ENCODE measurements around the gene CRELD2.

Gene CRELD2

DNA sequence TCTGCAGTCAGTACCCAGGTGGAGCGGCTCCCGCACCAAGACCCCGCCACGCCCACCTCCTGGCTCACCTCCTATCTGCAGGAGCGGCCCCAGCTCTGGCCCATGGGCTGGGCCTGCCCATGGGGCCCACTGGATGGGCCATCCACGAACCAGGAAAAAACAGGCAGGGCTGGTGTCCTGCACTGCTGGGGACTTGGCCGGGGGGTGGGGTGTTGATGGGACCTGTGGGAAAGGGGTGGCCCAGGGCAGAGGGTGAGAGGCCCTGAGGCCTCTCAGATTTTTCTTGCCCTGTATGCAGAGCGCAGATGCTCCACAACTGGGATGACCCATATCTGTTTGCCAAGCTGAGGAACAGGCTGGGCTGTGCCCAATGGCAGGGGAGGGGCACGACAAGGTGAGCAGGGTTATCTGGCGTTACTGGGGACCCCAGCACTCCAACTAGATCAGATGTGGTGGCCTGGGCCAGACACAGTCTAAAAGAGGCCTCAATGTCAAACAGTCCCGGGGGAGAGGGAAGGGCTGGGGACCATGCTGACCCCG, 39.5 kb downstream of the CRELD2 start:
- DNase-seq (no peak), ATAC-seq (no peak)

DNA sequence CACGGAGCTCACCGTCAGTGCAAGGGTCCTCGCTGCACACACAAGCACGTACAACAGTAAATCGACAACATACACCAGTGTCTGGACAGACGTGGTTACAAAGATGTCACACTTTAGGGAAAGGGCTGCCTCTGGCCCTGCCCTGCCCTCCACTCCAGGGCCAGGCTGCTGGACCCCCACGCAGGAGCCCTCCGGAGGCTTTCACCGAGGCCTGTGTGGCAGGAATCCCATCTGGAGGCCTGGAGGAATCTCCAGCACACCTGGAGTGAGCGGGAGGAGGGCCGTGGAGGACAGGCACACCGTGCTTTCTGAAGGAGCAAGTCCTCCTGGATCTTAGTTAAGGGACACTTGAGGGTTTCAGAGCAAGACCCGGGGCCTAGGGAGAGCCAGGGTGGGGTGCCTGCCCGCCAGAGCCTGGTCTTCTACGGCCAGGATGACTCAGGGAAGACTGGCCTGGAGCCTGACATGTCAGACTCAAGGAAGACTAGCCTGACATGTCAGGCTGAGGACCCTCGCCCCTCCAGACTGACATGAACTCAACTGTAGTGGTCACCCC, 40.0 kb downstream of the CRELD2 start:
- ATAC-seq, result no peak

DNA sequence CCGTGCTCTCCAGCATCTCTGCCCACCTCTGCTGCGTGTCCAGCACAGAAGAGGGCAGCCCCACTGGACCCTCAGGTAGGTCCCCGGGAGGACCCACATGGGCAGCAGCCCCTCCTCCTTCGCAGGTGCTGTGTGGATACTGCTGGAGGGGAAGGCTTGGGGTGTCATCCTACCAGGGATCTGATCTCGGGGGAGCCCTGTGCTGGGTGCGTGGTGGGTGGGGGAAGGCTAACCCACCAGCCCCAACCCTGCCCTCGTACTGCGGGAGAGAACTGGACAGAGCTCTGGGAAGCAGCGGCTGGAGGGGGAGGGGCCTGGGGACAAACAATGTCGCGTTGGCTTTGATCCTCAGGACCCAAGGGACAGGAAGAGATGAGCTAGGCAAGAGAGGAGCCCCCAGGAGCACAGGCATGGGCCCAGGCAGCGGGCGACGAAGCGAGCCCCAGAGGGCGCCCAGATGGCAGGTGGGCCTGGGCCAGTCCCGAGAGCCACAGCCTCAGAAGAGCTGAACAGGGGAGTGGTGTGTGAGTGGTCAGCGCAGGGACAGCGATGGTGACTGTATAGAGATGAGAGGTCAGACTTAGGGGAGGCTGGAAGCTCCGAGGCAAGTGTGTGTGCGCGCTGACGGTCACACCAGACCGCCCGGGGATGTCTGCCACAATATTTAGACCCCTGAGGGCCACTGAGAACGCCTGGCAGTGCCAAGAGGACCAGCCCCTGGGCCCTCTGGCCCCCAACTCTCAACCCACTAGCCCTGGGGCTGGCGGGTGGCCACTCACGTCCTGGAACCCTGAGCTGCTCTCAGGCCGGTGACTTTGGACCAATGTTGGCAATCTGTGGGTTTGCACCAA, 40.7 kb downstream of the CRELD2 start:
- no peak for DNase-seq
- ATAC-seq, result no peak

More for the DNA sequence above, 40.0 kb downstream of the CRELD2 start:
- DNase-seq, result no peak

DNA sequence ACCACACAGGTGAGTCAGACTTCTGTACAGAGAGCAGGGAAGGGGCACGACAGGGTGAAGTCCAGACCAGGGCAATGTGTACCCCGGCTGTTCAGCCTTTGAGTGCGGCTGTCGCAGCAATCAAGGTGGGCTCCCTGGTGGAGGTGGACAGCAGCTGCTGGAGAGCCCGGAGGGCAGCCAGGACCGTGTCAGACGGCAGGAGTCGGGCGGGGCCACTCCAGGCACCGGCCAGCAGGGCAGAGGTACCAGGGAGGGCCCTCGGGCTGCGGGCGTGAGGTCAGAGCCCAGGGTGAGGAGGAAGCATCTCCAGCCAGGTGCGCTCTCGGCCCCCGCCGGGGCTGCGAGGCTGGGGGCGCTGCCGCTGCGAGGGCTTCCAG, 41.3 kb downstream of the CRELD2 start:
- ATAC-seq (no peak), DNase-seq (peak; percentile 60)

DNA sequence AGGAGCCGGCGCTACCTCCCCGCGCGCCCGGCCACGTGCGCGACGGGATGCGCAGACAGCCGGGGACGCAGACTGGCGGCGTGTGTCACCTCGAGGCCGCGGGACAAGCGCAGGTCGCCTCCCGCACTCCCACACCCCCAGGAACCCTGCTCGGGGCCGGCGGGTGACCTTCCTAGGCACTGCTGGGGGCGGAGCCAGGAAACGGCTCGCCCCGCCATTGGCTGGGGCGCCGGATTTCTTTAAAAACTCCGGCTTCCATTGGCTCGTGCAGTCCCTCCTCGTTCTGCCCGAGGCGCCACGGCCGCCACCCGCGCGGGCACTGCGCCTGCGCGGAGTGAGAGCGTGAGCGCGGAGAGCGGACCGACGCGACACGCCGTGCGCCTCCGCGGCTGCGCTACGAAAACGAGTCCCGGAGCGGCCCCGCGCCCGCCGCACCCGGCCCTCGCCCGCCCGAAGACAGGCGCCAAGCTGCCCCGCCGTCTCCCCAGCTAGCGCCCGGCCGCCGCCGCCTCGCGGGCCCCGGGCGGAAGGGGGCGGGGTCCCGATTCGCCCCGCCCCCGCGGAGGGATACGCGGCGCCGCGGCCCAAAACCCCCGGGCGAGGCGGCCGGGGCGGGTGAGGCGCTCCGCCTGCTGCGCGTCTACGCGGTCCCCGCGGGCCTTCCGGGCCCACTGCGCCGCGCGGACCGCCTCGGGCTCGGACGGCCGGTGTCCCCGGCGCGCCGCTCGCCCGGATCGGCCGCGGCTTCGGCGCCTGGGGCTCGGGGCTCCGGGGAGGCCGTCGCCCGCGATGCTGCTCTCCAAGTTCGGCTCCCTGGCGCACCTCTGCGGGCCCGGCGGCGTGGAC, 41.9 kb downstream of the CRELD2 start, which contains the start of gene PIM3:
TSS of gene PIM3 (plus strand) at position 614 of the 846 bp plus-strand sequence. CDS start at position 790, 176 bp downstream.
- peak; percentile 78 for ATAC-seq
- DNase-seq, result peak; percentile 94

DNA sequence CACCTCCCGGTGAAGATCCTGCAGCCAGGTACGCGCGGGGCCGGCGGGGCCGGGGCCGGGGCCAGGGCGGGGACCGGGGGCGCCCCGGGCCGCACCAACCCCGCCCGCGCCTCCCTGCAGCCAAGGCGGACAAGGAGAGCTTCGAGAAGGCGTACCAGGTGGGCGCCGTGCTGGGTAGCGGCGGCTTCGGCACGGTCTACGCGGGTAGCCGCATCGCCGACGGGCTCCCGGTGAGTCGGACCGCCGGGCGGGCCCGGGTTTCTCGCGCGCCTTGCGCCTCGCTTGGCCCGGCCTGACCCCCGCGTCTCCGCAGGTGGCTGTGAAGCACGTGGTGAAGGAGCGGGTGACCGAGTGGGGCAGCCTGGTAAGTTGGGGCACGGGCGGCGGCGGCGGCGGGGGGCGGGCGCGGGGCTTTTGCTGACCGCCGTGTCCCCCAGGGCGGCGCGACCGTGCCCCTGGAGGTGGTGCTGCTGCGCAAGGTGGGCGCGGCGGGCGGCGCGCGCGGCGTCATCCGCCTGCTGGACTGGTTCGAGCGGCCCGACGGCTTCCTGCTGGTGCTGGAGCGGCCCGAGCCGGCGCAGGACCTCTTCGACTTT, 42.7 kb downstream of the CRELD2 start:
- ATAC-seq (no peak), DNase-seq (peak; percentile 58)

DNA sequence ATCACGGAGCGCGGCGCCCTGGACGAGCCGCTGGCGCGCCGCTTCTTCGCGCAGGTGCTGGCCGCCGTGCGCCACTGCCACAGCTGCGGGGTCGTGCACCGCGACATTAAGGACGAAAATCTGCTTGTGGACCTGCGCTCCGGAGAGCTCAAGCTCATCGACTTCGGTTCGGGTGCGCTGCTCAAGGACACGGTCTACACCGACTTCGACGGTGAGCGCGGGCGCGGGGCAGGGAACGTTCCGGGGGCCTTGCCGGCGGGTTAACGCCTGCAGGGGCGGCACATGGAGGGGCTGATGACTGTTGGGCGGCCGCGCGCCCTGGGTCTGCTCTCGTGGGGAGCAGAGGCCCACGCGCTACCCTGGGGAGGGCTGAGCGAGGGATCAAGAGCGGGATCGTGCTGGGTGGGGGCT, 43.2 kb downstream of the CRELD2 start:
- ATAC-seq, result no peak

DNA sequence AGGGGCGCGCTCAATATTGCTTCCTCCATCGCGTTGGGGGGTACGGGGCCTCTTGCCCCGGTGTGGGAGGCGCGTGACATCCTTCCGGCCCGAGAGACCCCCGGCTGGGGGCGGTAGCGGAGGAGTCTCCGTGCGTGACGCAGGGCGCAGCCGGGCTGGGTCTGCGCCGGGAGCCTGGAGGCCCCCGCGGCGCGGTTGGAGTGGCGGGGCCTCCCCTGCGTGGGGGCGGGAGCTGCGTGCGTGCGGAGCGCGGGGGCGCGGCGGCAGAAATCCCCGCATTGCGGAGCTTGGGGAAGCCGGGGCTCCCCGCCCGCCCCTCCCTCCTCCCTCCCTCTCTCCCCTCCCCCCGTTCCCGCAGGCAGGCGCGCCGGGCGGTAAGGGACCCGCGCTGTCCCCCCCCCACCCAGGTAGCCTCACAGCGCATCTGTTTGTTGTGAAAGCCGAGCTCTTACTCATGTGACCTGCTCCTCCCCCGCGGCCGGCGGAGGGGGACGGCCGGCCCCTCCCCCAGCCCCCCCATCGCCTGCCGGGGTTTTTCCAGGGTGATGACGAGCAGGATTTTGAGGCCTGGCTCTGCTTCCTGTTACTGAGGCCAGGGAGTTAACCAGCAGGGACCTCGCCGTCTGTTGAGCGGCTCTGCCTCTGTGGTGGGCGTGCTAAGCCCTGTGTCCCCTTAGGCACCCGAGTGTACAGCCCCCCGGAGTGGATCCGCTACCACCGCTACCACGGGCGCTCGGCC, 43.7 kb downstream of the CRELD2 start:
- peak; percentile 91 for DNase-seq
- peak; percentile 13 for ATAC-seq

More for the DNA sequence above, 43.2 kb downstream of the CRELD2 start:
- no peak for DNase-seq

DNA sequence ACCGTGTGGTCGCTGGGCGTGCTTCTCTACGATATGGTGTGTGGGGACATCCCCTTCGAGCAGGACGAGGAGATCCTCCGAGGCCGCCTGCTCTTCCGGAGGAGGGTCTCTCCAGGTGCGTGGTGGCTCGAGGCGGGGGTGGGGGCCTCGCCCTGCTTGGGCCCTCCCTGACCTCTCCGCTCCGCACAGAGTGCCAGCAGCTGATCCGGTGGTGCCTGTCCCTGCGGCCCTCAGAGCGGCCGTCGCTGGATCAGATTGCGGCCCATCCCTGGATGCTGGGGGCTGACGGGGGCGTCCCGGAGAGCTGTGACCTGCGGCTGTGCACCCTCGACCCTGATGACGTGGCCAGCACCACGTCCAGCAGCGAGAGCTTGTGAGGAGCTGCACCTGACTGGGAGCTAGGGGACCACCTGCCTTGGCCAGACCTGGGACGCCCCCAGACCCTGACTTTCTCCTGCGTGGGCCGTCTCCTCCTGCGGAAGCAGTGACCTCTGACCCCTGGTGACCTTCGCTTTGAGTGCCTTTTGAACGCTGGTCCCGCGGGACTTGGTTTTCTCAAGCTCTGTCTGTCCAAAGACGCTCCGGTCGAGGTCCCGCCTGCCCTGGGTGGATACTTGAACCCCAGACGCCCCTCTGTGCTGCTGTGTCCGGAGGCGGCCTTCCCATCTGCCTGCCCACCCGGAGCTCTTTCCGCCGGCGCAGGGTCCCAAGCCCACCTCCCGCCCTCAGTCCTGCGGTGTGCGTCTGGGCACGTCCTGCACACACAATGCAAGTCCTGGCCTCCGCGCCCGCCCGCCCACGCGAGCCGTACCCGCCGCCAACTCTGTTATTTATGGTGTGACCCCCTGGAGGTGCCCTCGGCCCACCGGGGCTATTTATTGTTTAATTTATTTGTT, 44.6 kb downstream of the CRELD2 start:
- no peak for ATAC-seq

DNA sequence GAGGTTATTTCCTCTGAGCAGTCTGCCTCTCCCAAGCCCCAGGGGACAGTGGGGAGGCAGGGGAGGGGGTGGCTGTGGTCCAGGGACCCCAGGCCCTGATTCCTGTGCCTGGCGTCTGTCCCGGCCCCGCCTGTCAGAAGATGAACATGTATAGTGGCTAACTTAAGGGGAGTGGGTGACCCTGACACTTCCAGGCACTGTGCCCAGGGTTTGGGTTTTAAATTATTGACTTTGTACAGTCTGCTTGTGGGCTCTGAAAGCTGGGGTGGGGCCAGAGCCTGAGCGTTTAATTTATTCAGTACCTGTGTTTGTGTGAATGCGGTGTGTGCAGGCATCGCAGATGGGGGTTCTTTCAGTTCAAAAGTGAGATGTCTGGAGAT, 45.2 kb downstream of the CRELD2 start:
- DNase-seq (no peak), ATAC-seq (no peak)

More for the DNA sequence above, 44.6 kb downstream of the CRELD2 start:
- DNase-seq, result no peak

DNA sequence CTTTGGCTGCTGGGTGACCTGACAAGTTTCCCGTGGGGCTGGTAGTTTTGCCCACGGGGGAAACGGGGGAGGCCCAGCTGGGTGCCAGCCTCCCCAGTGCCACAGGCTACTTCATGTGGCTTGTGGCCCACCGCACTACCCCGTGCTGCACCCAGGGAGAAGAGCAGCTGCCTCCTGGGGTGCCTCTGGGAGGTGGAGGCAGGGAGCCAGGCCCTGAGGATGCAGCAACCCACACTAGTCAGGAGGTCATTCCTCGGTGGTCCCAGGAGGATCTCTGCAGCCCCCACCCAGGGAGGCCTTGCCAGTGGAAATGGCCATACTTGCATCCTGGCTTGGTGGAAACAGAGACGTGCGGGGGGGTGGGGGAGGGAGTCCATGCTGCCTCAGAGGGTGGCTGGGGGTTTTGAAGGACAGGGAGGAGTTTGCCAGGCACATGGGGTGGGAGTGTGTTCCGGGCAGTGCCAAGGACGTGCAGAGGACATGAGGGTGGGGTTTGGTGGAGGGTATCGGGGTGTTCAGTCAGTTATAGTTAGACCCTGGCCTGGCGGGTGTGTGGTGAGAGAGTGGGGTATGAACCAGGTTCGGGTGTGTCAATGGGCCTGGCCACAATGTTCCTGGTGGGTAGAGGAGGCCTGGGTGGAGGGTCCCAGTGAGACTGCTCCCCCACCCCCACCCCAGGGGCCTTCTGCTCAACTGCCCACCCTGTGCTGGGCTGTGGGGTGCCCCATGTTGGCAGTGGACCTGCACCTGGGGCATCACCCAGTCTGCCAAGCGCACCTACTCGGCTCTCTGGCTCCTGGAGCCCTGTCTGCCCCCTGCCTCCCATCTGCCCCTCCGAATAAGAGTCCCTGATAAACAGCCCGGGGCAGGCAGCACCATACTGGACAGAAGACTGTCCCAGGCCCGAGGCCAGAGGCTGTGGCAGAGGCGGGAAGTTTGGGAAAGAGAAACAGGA, 46.0 kb downstream of the CRELD2 start:
- peak; percentile 39 for DNase-seq

DNA sequence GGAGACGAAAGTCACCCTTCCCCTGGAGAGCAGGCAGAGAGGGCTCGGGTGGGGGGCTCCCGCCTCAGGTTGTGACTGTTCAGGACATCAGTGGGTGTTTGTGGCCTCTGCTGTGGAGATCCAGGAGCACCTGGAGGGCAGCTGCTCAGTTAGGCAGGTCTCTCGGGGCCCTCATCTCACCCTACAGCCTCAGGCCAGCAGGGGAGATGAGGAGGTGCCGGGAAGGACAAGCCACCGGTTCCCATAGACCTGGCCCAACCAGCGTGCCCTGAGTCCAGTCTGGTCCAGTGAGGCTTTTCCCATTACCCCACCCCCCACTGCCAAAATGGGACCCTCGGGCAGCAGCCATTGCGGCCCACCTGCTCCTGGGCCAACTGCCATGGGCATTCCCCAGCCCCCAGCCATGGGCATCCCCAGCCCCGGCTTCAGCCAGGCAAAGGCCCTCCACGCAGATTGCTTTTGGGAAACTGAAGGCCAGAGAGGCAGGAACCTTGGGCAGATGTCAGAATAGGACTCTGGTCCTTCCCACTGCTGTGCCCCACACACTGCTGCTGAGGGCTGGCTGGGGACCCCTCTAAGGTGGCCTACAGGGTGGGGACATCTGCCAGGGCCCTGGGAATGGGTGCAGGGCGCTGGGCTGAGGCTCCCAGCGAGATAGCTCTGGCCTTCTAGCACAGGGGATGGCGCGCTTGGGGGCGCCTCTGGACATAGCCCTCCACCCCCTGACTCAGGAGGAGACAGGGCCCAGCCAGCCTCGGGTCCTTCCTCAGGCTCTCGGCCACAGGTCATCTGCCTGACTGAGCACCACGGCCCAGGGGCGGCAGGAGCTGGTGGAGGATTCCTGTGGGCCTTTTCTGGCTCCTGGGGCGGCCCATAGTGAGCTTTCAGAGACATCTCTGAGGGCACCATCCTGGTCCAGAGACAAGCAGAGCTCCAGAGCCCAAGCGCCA, 46.9 kb downstream of the CRELD2 start:
- no peak for ATAC-seq
- DNase-seq, result peak; percentile 27

More for the DNA sequence above, 46.0 kb downstream of the CRELD2 start:
- ATAC-seq, result no peak

DNA sequence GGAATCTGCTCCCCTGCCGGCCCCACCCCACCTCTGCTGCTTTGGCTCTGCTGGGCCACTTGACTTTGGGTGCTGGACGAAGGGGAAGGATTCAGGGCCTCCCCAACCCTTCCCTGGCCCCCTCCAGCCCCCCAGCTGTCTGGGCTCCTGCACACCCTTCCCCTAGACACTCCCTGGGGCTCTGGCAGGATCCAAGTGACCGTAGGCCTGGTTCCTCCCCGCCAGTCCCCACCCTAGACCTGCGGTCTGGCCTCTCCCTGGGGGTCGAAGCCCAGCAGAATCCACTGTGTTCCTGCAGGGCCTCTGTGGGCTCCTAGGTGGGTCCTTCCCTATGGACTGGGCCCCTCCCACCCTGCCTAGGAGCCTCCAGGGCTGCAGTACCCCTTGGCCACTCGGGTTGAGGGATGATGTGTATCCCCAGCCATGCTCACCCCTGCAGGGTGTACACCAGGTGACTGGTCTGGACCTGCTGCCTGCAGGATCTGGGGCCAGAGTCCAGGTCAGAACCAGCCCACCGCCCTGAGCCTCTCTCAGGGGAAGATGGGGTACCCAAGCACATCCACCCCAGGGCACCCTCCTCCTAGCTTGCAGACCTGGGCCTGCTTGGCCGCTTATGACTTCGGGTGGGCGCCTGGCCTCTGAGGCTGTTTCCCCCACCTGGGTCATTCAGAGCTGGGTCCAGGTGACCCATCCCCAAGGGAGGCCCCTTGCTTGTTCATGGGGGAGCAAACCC, 47.8 kb downstream of the CRELD2 start:
- ATAC-seq (no peak), DNase-seq (peak; percentile 34)

DNA sequence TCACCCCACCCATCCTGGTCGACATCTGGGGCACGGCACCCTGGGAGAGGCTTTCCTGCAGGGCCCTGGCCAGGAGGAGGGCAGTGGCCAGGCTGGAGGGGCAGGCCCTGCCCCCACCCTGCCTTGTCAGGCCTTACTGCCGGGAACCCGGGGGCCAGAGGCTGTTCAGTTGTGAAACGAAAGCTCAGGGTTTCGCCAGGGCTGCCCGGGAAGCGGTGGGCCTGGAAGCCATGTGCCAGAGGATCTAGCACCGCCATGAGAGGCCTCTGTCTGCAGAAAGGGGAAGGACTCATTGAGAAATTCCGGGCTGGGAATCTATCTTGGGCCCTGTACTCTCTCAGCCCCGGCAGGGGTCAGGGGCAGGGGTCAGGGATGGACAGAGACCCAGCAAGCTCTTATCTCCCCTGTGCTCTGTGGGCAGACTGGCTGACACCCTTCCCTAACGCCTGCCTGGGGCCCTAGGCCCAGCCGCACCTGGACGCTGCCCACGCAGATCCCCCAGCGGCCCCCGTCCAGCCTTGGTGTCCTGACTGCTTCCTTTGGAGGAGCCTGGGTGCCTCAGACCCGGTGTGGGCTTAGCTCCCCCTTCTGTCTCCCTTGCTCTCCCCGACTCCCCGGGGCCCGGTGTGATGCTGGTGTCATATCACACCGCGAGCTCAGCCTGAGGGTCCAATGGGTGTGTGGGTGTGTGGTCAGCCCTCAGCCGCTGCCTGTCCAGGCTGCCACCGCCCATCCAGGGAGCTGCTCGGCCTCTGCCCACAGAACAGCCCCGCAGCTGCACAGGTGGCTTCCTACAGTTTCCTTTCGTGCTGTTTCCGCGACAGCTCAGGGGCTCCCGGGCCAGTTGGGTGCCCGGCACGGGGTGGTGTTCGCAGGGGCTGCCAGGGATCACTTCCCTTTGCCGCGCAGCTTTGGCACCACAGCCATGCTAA, 48.6 kb downstream of the CRELD2 start:
- DNase-seq, result peak; percentile 42
- no peak for ATAC-seq

DNA sequence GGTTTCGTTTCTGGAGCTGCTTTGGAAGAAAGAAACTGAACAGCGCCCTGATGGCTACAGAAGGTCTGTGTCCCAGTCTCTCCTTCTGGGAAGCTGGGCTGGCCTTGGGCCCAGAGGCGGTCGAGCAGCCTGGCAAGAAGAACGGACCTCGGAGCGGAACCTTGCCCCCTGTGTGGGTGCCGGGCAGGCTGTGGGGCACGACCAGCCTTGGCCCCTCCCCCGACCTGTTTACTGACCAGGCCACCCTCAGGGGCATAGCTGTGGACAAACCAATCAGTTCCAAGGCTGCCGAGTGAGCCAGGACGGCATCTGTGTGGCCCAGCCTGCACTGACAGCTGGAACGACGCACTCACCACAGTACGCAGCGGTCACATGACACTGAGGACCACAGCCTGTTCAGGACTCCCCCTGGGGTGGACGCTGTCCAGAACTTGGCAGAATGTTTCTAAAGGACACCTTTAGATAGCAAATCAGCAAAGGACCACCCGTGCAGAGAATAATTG, 49.3 kb downstream of the CRELD2 start:
- peak; percentile 13 for DNase-seq
- ATAC-seq, result no peak
